IMR-90 (cell line): ENCODE results near the gene CALML3. TPM values are rescaled to one million over a fixed set of nuclear protein-coding genes. Genes with fewer than 3 reads are reported as not detected.

Experiments used
- ATAC-seq: fragments of 200-7000 bp; cut with Tn5 transposase; 2 replicates; pipeline ENCODE4 v1.9.1; 2020; ENCODE audit warnings: low read depth, mild to moderate bottlenecking, moderate library complexity
- BruUV-seq: library from RNA; stranded (reverse); fragments of 400-500 nt; replicated peaks from 2 replicates; lab custom pipeline; 2021; lab: Mats Ljungman, UMichigan
- CTCF ChIA-PET: fragments of 300-600 bp; formaldehyde crosslinking; extraction: SDS; loops from one replicate; lab custom pipeline; 2021; ENCODE audit warnings: antibody characterized with exemption; lab: Yijun Ruan, JAX
- POLR2A ChIA-PET: fragments of 300-600 bp; sonication (Branson Sonifier 250); formaldehyde crosslinking; loops from one replicate; lab custom pipeline; 2022; ENCODE audit warnings: antibody characterized with exemption; ENCODE audit not compliant: unreplicated experiment; lab: Charles Lee
- DNase-seq: peaks from one replicate; pipeline ENCODE4 v3.0.0; 2013
- H2AFZ ChIP-seq: replicated peaks from 2 replicates; pipeline ENCODE3; 2013; ENCODE audit warnings: low read length, mild to moderate bottlenecking; ENCODE audit not compliant: poor library complexity
- H2AK5ac ChIP-seq: 2 replicates; pipeline ENCODE4 v1.6.1; 2013; ENCODE audit warnings: low read depth, low read length, inconsistent platforms
- H2AK9ac ChIP-seq: replicated peaks from 2 replicates; pipeline ENCODE3; 2013; ENCODE audit warnings: mild to moderate bottlenecking, low read depth, low read length, moderate library complexity; ENCODE audit not compliant: poor library complexity
- H2BK120ac ChIP-seq: 2 replicates; pipeline ENCODE4 v1.6.1; 2013; ENCODE audit warnings: low read depth, low read length, inconsistent platforms
- H2BK15ac ChIP-seq: 3 replicates; pipeline ENCODE4 v1.6.1; 2013; ENCODE audit warnings: low read depth, low read length, inconsistent platforms
- H2BK20ac ChIP-seq: 2 replicates; pipeline ENCODE4 v1.6.1; 2013; ENCODE audit warnings: low read depth, mild to moderate bottlenecking, inconsistent platforms, low read length, moderate library complexity
- H2BK5ac ChIP-seq: 2 replicates; pipeline ENCODE4 v1.6.1; 2013; ENCODE audit warnings: mild to moderate bottlenecking, low read depth, low read length, inconsistent platforms; ENCODE audit not compliant: poor library complexity, severe bottlenecking
- H3K14ac ChIP-seq: replicated peaks from 2 replicates; pipeline ENCODE4 v1.6.1; 2013; ENCODE audit warnings: low read depth, low read length, inconsistent platforms
- H3K18ac ChIP-seq: 2 replicates; pipeline ENCODE4 v1.6.1; 2013; ENCODE audit warnings: low read depth, low read length, control low read depth
- H3K23ac ChIP-seq: 2 replicates; pipeline ENCODE4 v1.6.1; 2013; ENCODE audit warnings: low read depth, low read length, inconsistent platforms
- H3K27ac ChIP-seq: 2 replicates; pipeline ENCODE4 v1.5.1; 2013; ENCODE audit warnings: mild to moderate bottlenecking, control low read depth, low read length; ENCODE audit not compliant: insufficient read depth
- H3K27me3 ChIP-seq: 2 replicates; pipeline ENCODE4 v1.6.1; 2013; ENCODE audit warnings: low read length; ENCODE audit not compliant: control insufficient read depth, insufficient read depth
- H3K36me3 ChIP-seq: 2 replicates; pipeline ENCODE4 v1.6.1; 2013; ENCODE audit warnings: low read length, mixed read lengths; ENCODE audit not compliant: control insufficient read depth, insufficient read depth
- H3K4ac ChIP-seq: 2 replicates; pipeline ENCODE4 v1.6.1; 2013; ENCODE audit warnings: low read depth, low read length, inconsistent platforms
- H3K4me1 ChIP-seq: 2 replicates; pipeline ENCODE4 v1.6.1; 2013; ENCODE audit warnings: low read length, mixed read lengths; ENCODE audit not compliant: control insufficient read depth, insufficient read depth
- H3K4me2 ChIP-seq: 2 replicates; pipeline ENCODE4 v1.6.1; 2013; ENCODE audit warnings: low read depth, mild to moderate bottlenecking, control low read depth, low read length, moderate library complexity
- H3K4me3 ChIP-seq: 2 replicates; pipeline ENCODE4 v1.5.1; 2013; ENCODE audit warnings: low read depth, mild to moderate bottlenecking, control low read depth, low read length, moderate library complexity; ENCODE audit not compliant: insufficient read depth
- H3K56ac ChIP-seq: 2 replicates; pipeline ENCODE4 v1.6.1; 2013; ENCODE audit warnings: low read length, inconsistent platforms; ENCODE audit not compliant: insufficient read depth; ENCODE audit errors: extremely low read depth
- H3K79me1 ChIP-seq, 2 experiments: 2 replicates each; pipeline ENCODE4 v1.6.1; 2013; ENCODE audit warnings: low read length in 2 of 2, inconsistent platforms in 1 of 2, low read depth in 1 of 2
- H3K9ac ChIP-seq: 2 replicates; pipeline ENCODE4 v1.6.1; 2013; ENCODE audit warnings: low read depth, low read length, control low read depth
- H3K9me1 ChIP-seq: 2 replicates; pipeline ENCODE4 v1.6.1; 2013; ENCODE audit warnings: low read length, inconsistent platforms; ENCODE audit not compliant: insufficient read depth
- H3K9me3 ChIP-seq: 2 replicates; pipeline ENCODE4 v1.6.1; 2013; ENCODE audit warnings: low read length; ENCODE audit not compliant: control insufficient read depth, insufficient read depth
- H4K20me1 ChIP-seq: 2 replicates; pipeline ENCODE4 v1.6.1; 2013; ENCODE audit warnings: low read length, inconsistent platforms; ENCODE audit not compliant: insufficient read depth
- H4K5ac ChIP-seq: 2 replicates; pipeline ENCODE4 v1.6.1; 2013; ENCODE audit warnings: mild to moderate bottlenecking, low read depth, low read length, control low read depth
- H4K8ac ChIP-seq, 2 experiments: 2 replicates each; pipeline ENCODE4 v1.6.1; 2013; ENCODE audit warnings: low read depth in 2 of 2, low read length in 2 of 2, control low read depth in 1 of 2, inconsistent platforms in 1 of 2
- H4K91ac ChIP-seq: 2 replicates; pipeline ENCODE4 v1.6.1; 2013; ENCODE audit warnings: low read depth, low read length, inconsistent platforms; ENCODE audit not compliant: insufficient read depth
- BHLHE40 ChIP-seq: fragments of 150-350 bp; IDR thresholded peaks from 2 replicates; pipeline ENCODE4 v1.6.1; 2016; ENCODE audit warnings: mild to moderate bottlenecking, low read depth, low read length
- CEBPB ChIP-seq: IDR thresholded peaks from 2 replicates; pipeline ENCODE4 v1.6.1; 2012; ENCODE audit warnings: low read depth, low read length, improper control_type of control experiment
- FOS ChIP-seq: fragments of 150-350 bp; IDR thresholded peaks from 2 replicates; pipeline ENCODE4 v1.6.1; 2016; ENCODE audit warnings: low read depth, low read length
- MAFK ChIP-seq: IDR thresholded peaks from 2 replicates; pipeline ENCODE4 v1.6.1; 2012; ENCODE audit warnings: low read depth, low read length, improper control_type of control experiment
- MAZ ChIP-seq: IDR thresholded peaks from 2 replicates; pipeline ENCODE4 v1.6.1; 2012; ENCODE audit warnings: low read depth, mild to moderate bottlenecking, low read length, improper control_type of control experiment, moderate library complexity, borderline replicate concordance
- MXI1 ChIP-seq: IDR thresholded peaks from 2 replicates; pipeline ENCODE4 v1.6.1; 2012; ENCODE audit warnings: low read depth, mild to moderate bottlenecking, low read length, moderate library complexity, borderline replicate concordance
- NFE2L2 ChIP-seq: fragments of 150-350 bp; IDR thresholded peaks from 2 replicates; pipeline ENCODE4 v1.6.1; 2016; ENCODE audit warnings: low read depth, mild to moderate bottlenecking, low read length
- POLR2A ChIP-seq: IDR thresholded peaks from 2 replicates; pipeline ENCODE4 v1.6.1; 2012; ENCODE audit warnings: mild to moderate bottlenecking, low read depth, low read length
- RCOR1 ChIP-seq: IDR thresholded peaks from 2 replicates; pipeline ENCODE4 v1.6.1; 2012; ENCODE audit warnings: mild to moderate bottlenecking, low read length, improper control_type of control experiment; ENCODE audit not compliant: insufficient replicate concordance
- RFX5 ChIP-seq: IDR thresholded peaks from 2 replicates; pipeline ENCODE4 v1.8.0; 2012; ENCODE audit warnings: low read depth, mild to moderate bottlenecking, low read length, moderate library complexity
- WGBS, 2 experiments: methylation state at CpG; one replicate each; pipeline versions ENCODE4 v1.1.5 to v1.1.7; 2013; ENCODE audit warnings: missing lambda C conversion rate in 2 of 2; ENCODE audit not compliant: insufficient read length in 1 of 2; ENCODE audit errors: extremely low coverage in 2 of 2; 5-methylcytosine and 5-hydroxymethylcytosine counted together
- dilution Hi-C: fragments of 300-500 bp; cut with HindIII; formaldehyde crosslinking; loops from one replicate; pipeline ENCODE4 v1.14.3; 2018; ENCODE audit warnings: low sequenced_read_pairs; ENCODE audit not compliant: unreplicated experiment
- in situ Hi-C: fragments of 300-500 bp; cut with MboI; formaldehyde crosslinking; loops from 3 replicates; pipeline ENCODE4 v1.14.3; 2019; ENCODE audit warnings: low sequenced_read_pairs, inconsistent platforms, mixed read lengths
- intact Hi-C: fragments of 100-400 bp; cut with micrococcal nuclease; formaldehyde crosslinking; loops from 2 replicates; pipeline ENCODE4 v1.10.0; 2022
- polyA plus RNA-seq, 3 experiments: library from polyadenylated mRNA; depleted of rRNA; stranded (reverse); fragments of >200 nt; gene quantifications; 2 replicates each; pipeline ENCODE4 v1.2.3, GENCODE V29; 2012; ENCODE audit warnings: low replicate concordance in 1 of 3
- total RNA-seq: library from RNA; depleted of rRNA; stranded (reverse); fragments of >200 nt; gene quantifications from 2 replicates; pipeline ENCODE4 v1.2.3, GENCODE V29; 2012
- TF ChIP-seq, protein P1 (sequence below): conservative IDR thresholded peaks from 2 replicates; pipeline ENCODE4 v1.5.1; 2012; ENCODE audit warnings: mild to moderate bottlenecking, low read depth, low read length, improper control_type of control experiment
- TF ChIP-seq, protein P2 (sequence below): fragments of 150-350 bp; IDR thresholded peaks from 2 replicates; pipeline ENCODE4 v1.6.1; 2017; ENCODE audit warnings: mild to moderate bottlenecking, antibody characterized with exemption, low read length, low read depth
- TF ChIP-seq, protein P3 (sequence below): fragments of 150-350 bp; IDR thresholded peaks from 2 replicates; pipeline ENCODE4 v1.6.1; 2016; ENCODE audit warnings: low read depth, mild to moderate bottlenecking, low read length, moderate library complexity, borderline replicate concordance

CALML3 gene
- total and polyA plus RNA-seq, 2 of the 4 experiments (the other 2 are of a cell fraction), result not detected

GRCh38 chr10:5503477-5503835 lies 21.3 kb upstream of the CALML3 start (continued):
- TF ChIP-seq BHLHE40 (no peak), MXI1 (no peak), MAZ (no peak)

DNA sequence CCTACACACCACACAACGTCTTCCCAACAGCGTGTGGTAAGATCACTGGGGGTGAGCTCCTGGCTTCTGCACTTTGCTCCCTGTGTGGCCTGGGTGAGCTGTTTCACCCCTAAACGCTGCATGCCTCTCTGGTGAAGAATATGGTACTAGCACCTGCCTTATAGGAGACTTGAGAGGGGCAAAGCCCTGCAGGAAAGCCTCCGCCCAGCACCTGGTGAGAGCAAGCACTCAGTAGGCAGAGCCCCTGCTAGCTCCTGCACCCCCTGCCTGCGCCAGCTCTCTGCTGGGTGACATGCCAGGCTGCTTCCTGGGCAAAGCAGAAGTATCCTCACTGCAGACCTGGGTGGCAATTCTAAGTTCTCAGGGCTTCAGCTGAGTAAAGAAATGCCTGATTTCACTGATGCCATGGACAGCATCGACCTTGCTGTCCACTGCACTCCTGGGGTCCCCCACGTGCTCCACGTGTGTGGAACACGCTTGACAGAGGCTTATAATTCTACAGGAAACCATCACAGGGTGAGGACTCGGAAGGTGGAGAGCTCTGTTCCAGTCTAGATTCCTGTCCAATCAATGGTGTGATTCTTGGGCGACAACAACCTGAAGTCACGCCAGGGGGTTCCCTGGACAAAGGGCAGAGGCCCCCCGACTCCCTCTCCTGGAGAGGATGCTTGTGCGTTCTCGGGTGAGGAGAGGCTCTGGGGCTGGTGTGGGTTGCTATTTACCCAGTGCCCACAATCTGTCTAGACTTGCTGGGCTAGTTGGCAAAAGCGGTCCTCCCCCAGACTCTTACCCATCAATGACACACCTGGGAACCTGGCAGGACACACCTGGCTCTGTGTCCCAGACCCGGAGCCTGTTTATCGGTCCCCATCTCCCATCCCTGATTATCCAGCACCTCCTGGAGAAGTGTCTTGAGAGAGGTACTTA lies 20.4 kb upstream of the CALML3 start:
- Histone ChIP-seq H4K91ac (no peak overlapping the region), H4K8ac (no peak overlapping the region), H3K4me3 (no peak overlapping the region), H2AK9ac (no peak overlapping the region), H2BK120ac (no peak overlapping the region), H2BK15ac (no peak overlapping the region), H3K4ac (no peak overlapping the region), H3K4me1 (no peaks in the 10 kb centered on the region), H2AK5ac (no peak overlapping the region), H4K5ac (no peak overlapping the region), H4K20me1 (no peaks in the 10 kb centered on the region), H2AFZ (no peak overlapping the region), H2BK20ac (no peak overlapping the region), H3K36me3 (no peaks in the 10 kb centered on the region), H3K9me3 (no peaks in the 10 kb centered on the region), H3K18ac (no peak overlapping the region), H2BK5ac (no peak overlapping the region), H3K27ac (no peak overlapping the region), H3K27me3 (peaks cover 49% of the 10 kb centered on the region), H3K4me2 (no peak overlapping the region), H3K79me1 (no peaks in the 10 kb centered on the region), H3K23ac (no peak overlapping the region), H3K14ac (no peak overlapping the region), H3K9me1 (peaks cover 7% of the 10 kb centered on the region; the same call in 1 of the 2 replicates), H3K56ac (no peak overlapping the region), H3K9ac (no peak overlapping the region)
- in situ Hi-C loops (no loop called here), intact Hi-C loops (no loop called here), dilution Hi-C loops (no loop called here)
- ChIA-PET POLR2A (no interaction called here), CTCF (no interaction called here)
- DNase-seq, result no peak
- ATAC-seq, result no peak
- no TSS peak for BruUV-seq
- 64% methylated on average over 9 of the region's 18 CpGs; no CpG with 5 or more reads in 1 of the 2 experiments for WGBS, 2 experiments
- TF ChIP-seq POLR2A (no peak), MXI1 (no peak), RFX5 (no peak), NFE2L2 (no peak), FOS (no peak), CEBPB (no peak), MAFK (no peak), RCOR1 (no peak)
- TF ChIP-seq, protein P1, sequence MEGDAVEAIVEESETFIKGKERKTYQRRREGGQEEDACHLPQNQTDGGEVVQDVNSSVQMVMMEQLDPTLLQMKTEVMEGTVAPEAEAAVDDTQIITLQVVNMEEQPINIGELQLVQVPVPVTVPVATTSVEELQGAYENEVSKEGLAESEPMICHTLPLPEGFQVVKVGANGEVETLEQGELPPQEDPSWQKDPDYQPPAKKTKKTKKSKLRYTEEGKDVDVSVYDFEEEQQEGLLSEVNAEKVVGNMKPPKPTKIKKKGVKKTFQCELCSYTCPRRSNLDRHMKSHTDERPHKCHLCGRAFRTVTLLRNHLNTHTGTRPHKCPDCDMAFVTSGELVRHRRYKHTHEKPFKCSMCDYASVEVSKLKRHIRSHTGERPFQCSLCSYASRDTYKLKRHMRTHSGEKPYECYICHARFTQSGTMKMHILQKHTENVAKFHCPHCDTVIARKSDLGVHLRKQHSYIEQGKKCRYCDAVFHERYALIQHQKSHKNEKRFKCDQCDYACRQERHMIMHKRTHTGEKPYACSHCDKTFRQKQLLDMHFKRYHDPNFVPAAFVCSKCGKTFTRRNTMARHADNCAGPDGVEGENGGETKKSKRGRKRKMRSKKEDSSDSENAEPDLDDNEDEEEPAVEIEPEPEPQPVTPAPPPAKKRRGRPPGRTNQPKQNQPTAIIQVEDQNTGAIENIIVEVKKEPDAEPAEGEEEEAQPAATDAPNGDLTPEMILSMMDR, result no peak
- TF ChIP-seq, protein P2, sequence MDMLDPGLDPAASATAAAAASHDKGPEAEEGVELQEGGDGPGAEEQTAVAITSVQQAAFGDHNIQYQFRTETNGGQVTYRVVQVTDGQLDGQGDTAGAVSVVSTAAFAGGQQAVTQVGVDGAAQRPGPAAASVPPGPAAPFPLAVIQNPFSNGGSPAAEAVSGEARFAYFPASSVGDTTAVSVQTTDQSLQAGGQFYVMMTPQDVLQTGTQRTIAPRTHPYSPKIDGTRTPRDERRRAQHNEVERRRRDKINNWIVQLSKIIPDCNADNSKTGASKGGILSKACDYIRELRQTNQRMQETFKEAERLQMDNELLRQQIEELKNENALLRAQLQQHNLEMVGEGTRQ, result no peak
- TF ChIP-seq, protein P3, sequence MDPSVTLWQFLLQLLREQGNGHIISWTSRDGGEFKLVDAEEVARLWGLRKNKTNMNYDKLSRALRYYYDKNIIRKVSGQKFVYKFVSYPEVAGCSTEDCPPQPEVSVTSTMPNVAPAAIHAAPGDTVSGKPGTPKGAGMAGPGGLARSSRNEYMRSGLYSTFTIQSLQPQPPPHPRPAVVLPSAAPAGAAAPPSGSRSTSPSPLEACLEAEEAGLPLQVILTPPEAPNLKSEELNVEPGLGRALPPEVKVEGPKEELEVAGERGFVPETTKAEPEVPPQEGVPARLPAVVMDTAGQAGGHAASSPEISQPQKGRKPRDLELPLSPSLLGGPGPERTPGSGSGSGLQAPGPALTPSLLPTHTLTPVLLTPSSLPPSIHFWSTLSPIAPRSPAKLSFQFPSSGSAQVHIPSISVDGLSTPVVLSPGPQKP, result no peak
